HepG2 (cell line): Measurements from ENCODE around the gene NMT2.

ENCODE experiments used
- EZH2 ChIP-seq: conservative IDR thresholded peaks from 2 replicates; pipeline ENCODE4 v1.6.1; 2012; ENCODE audit warnings: mild to moderate bottlenecking, low read depth, low read length, moderate library complexity
- ZSCAN30 ChIP-seq: sonication (generic); formaldehyde crosslinking; IDR thresholded peaks from 2 replicates; pipeline ENCODE4 v1.5.0; 2020; ENCODE audit warnings: mild to moderate bottlenecking, missing genetic modification reagents
- TF ChIP-seq, protein P1 (sequence below): sonication (generic); formaldehyde crosslinking; conservative IDR thresholded peaks from 2 replicates; pipeline ENCODE4 v1.8.0; 2022; ENCODE audit warnings: missing genetic modification reagents

DNA sequence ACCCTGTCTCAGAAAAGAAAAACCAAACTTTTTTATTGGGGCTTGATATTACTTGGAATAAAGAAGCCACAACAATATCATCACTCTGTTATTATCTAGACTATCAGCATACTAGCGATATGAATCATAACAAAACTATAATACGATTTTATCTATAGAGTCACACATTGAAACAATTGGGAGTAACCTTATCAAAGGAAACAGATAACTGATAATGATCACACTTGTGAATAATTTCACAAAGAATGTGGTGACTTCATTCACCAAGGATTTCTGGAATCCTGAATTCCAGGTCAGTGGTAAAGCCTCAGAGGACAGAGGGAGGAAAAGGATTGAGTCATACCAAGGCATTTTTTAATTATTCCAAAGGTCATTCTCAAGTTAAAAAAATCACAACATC lies 32.1 kb upstream of the NMT2 start:
- TF ChIP-seq EZH2 (no peak), ZSCAN30 (CRISPR knock-in tag) (no peak)
- TF ChIP-seq, protein P1, sequence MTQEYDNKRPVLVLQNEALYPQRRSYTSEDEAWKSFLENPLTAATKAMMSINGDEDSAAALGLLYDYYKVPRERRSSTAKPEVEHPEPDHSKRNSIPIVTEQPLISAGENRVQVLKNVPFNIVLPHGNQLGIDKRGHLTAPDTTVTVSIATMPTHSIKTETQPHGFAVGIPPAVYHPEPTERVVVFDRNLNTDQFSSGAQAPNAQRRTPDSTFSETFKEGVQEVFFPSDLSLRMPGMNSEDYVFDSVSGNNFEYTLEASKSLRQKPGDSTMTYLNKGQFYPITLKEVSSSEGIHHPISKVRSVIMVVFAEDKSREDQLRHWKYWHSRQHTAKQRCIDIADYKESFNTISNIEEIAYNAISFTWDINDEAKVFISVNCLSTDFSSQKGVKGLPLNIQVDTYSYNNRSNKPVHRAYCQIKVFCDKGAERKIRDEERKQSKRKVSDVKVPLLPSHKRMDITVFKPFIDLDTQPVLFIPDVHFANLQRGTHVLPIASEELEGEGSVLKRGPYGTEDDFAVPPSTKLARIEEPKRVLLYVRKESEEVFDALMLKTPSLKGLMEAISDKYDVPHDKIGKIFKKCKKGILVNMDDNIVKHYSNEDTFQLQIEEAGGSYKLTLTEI = no peak
